ENCODE results near the gene BARX2.

DNA sequence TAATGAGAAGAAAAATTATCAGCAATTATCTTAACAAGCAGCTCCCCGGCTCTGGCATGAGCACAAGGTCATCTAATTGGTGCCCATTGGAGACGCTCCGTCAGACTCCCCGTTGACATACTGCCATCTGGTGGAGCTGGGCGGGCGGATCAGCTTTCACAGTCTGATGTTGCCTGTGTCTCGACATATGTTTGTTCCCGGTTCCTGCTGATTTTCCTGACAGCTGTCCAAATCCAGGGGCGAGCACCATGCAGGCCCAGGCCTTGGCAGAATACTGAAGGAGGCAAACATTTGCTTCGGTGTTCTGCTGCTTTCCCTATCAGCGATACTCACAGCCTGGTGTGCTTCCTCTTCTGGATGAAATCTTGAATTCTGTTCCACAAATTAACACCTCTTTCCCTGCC lies 43.8 kb upstream of the BARX2 start:
- TF ChIP-seq, protein P1, sequence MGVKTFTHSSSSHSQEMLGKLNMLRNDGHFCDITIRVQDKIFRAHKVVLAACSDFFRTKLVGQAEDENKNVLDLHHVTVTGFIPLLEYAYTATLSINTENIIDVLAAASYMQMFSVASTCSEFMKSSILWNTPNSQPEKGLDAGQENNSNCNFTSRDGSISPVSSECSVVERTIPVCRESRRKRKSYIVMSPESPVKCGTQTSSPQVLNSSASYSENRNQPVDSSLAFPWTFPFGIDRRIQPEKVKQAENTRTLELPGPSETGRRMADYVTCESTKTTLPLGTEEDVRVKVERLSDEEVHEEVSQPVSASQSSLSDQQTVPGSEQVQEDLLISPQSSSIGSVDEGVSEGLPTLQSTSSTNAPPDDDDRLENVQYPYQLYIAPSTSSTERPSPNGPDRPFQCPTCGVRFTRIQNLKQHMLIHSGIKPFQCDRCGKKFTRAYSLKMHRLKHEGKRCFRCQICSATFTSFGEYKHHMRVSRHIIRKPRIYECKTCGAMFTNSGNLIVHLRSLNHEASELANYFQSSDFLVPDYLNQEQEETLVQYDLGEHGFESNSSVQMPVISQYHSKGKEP (tag by site-specific recombination; IDR thresholded peaks at IDR 0.05): no peak
- TF ChIP-seq ZNF24 (tag by site-specific recombination; IDR thresholded peaks at IDR 0.05) (no peak), ZNF416 (tag by site-specific recombination; IDR thresholded peaks at IDR 0.05) (no peak), OSR2 (tag by site-specific recombination; IDR thresholded peaks at IDR 0.05) (no peak)
- TF ChIP-seq, protein P2, sequence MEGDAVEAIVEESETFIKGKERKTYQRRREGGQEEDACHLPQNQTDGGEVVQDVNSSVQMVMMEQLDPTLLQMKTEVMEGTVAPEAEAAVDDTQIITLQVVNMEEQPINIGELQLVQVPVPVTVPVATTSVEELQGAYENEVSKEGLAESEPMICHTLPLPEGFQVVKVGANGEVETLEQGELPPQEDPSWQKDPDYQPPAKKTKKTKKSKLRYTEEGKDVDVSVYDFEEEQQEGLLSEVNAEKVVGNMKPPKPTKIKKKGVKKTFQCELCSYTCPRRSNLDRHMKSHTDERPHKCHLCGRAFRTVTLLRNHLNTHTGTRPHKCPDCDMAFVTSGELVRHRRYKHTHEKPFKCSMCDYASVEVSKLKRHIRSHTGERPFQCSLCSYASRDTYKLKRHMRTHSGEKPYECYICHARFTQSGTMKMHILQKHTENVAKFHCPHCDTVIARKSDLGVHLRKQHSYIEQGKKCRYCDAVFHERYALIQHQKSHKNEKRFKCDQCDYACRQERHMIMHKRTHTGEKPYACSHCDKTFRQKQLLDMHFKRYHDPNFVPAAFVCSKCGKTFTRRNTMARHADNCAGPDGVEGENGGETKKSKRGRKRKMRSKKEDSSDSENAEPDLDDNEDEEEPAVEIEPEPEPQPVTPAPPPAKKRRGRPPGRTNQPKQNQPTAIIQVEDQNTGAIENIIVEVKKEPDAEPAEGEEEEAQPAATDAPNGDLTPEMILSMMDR (tag by site-specific recombination; IDR thresholded peaks at IDR 0.05): peak; percentile 65

Data from HEK293 (cell line).